Stomach (tissue), 9 donors: ENCODE measurements around the gene HNMT. TPM values are rescaled to one million over a fixed set of nuclear protein-coding genes. Genes with fewer than 3 reads are reported as not detected.

Source experiments
- DNase-seq, 2 donors: peaks; one replicate each; pipeline versions ENCODE4 v3.0.0 to v3.0.0-alpha.2; 2013 to 2019
- H3K27ac ChIP-seq, 5 donors: fragments of 200-600 bp in 4 of 5; sonication (generic) in 4 of 5; one replicate each; pipeline ENCODE4 v1.5.1; 2013 to 2019; ENCODE audit warnings: mild to moderate bottlenecking in 1 of 5, moderate library complexity in 1 of 5
- H3K27me3 ChIP-seq, 3 donors: fragments of 200-600 bp; sonication (generic); one replicate each; pipeline ENCODE4 v1.5.1; 2017 to 2019; ENCODE audit warnings: mixed run types in 1 of 3
- H3K36me3 ChIP-seq, 4 donors: fragments of 200-600 bp; sonication (generic); 1 replicate in 3 of 4; 2 replicates in 1 of 4; pipeline ENCODE4 v1.5.1; 2016 to 2019
- H3K4me1 ChIP-seq, 4 donors: fragments of 200-600 bp; sonication (generic); one replicate each; pipeline ENCODE4 v1.5.1; 2016 to 2019
- H3K4me3 ChIP-seq, 4 donors: fragments of 200-600 bp; sonication (generic) in 3 of 4; one replicate each; pipeline ENCODE4 v1.5.1; 2016 to 2019; ENCODE audit warnings: mild to moderate bottlenecking in 1 of 4
- H3K9me3 ChIP-seq, 4 donors: fragments of 200-600 bp; sonication (generic); one replicate each; pipeline ENCODE4 v1.5.1; 2016 to 2019
- EP300 ChIP-seq: sonication (generic); formaldehyde crosslinking; IDR thresholded peaks from one replicate; pipeline ENCODE4 v1.6.1; 2017; ENCODE audit warnings: antibody characterized with exemption
- POLR2A ChIP-seq, 4 donors: fragments of 450-650 bp; IDR thresholded peaks; one replicate each; pipeline ENCODE4 v1.6.1; 2016; ENCODE audit warnings: antibody characterized with exemption in 4 of 4, control low read depth in 2 of 4, mild to moderate bottlenecking in 1 of 4, moderate library complexity in 1 of 4
- POLR2AphosphoS5 ChIP-seq, 3 donors: sonication (generic); formaldehyde crosslinking; IDR thresholded peaks; one replicate each; pipeline ENCODE4 v1.6.1; 2016; ENCODE audit warnings: antibody characterized with exemption in 3 of 3
- WGBS, 5 donors: extraction: QIAGEN DNeasy Blood & Tissue Kit in 3 of 5; methylation state at CpG; one replicate each; pipeline versions ENCODE4 v1.1.5 to v1.1.7; 2013 to 2018; 5-methylcytosine and 5-hydroxymethylcytosine counted together
- intact Hi-C: fragments of 100-400 bp; cut with DNase I; formaldehyde crosslinking; loops from one replicate; pipeline ENCODE4 v1.15.1; 2023; ENCODE audit warnings: low total_unique reads
- polyA plus RNA-seq, 3 donors: library from polyadenylated mRNA; stranded (reverse); fragments of 200-250 nt; gene quantifications; one replicate each; pipeline ENCODE4 v1.2.3, GENCODE V29; 2013
- total RNA-seq, 5 donors: library from RNA; depleted of rRNA; stranded (reverse); fragments of >200 nt; gene quantifications; one replicate each; pipeline versions ENCODE4 v1.1.0 to v1.2.3, GENCODE V29; 2014 to 2016
- TF ChIP-seq, protein P1 (sequence below), 7 experiments: fragments of 450-650 bp in 4 of 7; fragments of 200-600 bp in 3 of 7; sonication (generic) in 3 of 7; IDR thresholded peaks; one replicate each; pipeline ENCODE4 v1.5.1; 2016 to 2019; ENCODE audit warnings: antibody characterized with exemption in 7 of 7, control low read depth in 2 of 7, mild to moderate bottlenecking in 1 of 7
- donor health status: healthy with polysubstance abuse.
- donor health status: Bipolar disorder and iron deficiency.
- donor health status: healthy.

Gene HNMT
- total and polyA plus RNA-seq, 8 donors, result 11.2 to 145 (median 44.7) TPM

DNA sequence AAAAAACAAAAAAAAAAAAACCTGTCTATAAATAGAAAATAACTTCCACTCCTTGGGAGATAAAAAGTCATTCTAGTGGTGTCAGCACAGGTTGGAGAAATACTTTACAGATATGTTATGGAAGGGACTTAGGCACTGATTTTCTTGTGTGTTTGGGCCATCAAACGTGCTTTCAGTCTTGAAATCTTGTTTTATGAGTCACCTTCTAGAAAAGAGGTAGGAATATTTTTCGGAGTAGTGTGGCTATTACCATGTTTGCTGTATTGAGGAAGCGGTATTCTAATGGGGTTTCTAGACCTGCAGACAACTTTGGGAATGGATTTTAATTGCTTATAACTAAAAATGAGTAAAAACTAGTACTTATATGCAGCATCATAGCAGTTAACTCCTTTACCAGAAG, 12.0 kb downstream of the HNMT start:
- Histone ChIP-seq H3K27ac (peak overlapping the region; percentile 71 to 92 (median 83)), H3K4me3 (no peak overlapping the region), H3K4me1 (peaks cover 0 to 48% (median 21%) of the 10 kb centered on the region in 4 donors), H3K36me3 (peaks cover 0 to 17% (median 6%) of the 10 kb centered on the region in 4 donors), H3K9me3 (no peaks in the 10 kb centered on the region), H3K27me3 (no peaks in the 10 kb centered on the region)
- DNase-seq, result no peak
- TF ChIP-seq POLR2A (IDR thresholded peaks at IDR 0.05), result no peak
- no peak for TF ChIP-seq EP300
- TF ChIP-seq, protein P1, sequence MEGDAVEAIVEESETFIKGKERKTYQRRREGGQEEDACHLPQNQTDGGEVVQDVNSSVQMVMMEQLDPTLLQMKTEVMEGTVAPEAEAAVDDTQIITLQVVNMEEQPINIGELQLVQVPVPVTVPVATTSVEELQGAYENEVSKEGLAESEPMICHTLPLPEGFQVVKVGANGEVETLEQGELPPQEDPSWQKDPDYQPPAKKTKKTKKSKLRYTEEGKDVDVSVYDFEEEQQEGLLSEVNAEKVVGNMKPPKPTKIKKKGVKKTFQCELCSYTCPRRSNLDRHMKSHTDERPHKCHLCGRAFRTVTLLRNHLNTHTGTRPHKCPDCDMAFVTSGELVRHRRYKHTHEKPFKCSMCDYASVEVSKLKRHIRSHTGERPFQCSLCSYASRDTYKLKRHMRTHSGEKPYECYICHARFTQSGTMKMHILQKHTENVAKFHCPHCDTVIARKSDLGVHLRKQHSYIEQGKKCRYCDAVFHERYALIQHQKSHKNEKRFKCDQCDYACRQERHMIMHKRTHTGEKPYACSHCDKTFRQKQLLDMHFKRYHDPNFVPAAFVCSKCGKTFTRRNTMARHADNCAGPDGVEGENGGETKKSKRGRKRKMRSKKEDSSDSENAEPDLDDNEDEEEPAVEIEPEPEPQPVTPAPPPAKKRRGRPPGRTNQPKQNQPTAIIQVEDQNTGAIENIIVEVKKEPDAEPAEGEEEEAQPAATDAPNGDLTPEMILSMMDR (IDR thresholded peaks at IDR 0.05), result no peak
- no peak for TF ChIP-seq POLR2AphosphoS5 (IDR thresholded peaks at IDR 0.05)
- intact Hi-C loops, result no loop called here
- WGBS, 5 donors, result 69 to 78% (median 72%) methylated on average over 3 of the region's 3 CpGs

DNA sequence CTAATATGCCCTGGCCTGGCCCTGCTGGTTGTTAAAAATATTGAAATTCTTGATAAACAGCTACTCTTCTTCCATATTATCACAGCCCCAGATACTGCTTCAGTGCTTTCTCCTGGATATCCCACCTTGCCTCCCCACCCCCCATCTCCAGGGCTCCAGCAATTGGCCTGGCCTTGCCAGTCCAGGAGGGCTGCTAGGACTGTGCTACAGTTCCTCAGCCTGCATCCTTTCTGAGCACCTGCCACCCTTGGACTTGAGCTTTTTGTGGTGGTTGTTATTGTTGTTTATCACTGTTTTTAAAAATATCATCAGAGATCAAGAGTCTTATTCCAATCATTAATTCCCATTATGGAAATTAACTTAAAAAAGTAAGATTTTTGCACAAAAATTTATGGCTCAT, 13.5 kb downstream of the HNMT start:
- no peak overlapping the region for H3K4me3 ChIP-seq
- H3K9me3 ChIP-seq, result no peaks in the 10 kb centered on the region
- H3K36me3 ChIP-seq, result peaks cover 0 to 17% (median 16%) of the 10 kb centered on the region in 4 donors
- TF ChIP-seq EP300 (no peak), POLR2AphosphoS5 (IDR thresholded peaks at IDR 0.05) (no peak)
- TF ChIP-seq, protein P1 (IDR thresholded peaks at IDR 0.05), result no peak
- no peak overlapping the region for H3K27ac ChIP-seq
- H3K4me1 ChIP-seq, result peaks cover 0 to 48% (median 20%) of the 10 kb centered on the region in 4 donors
- no peaks in the 10 kb centered on the region for H3K27me3 ChIP-seq
- intact Hi-C loops, result no loop called here
- no peak for DNase-seq

DNA sequence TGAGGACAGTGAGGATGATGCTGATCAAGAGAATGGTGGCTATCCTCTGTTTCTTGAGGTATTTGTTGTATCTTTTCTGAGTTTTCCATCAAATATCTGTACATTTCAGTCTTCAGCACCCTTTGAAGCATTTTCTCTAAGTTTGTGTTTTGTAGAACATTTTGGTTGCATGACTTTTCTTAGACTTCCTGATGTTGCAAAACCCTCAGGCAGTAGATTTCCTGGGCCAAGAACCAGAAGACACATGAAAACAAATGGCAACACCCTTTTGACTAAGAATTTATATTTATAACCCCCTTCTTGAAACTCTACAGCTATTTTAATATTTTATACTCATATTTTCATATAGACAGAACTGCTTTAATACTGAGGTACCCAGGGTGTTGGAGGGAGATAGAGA, 16.2 kb downstream of the HNMT start:
- H3K4me3 ChIP-seq, result no peak overlapping the region
- no peaks in the 10 kb centered on the region for H3K27me3 ChIP-seq
- DNase-seq, result no peak
- no peaks in the 10 kb centered on the region for H3K9me3 ChIP-seq
- peaks cover 0 to 28% (median 13%) of the 10 kb centered on the region in 4 donors for H3K4me1 ChIP-seq
- intact Hi-C loops, result no loop called here
- TF ChIP-seq EP300 (no peak), POLR2A (IDR thresholded peaks at IDR 0.05) (no peak), POLR2AphosphoS5 (IDR thresholded peaks at IDR 0.05) (no peak)
- TF ChIP-seq, protein P1 (IDR thresholded peaks at IDR 0.05), result no peak
- no peak overlapping the region for H3K27ac ChIP-seq
- peaks cover 0 to 19% (median 15%) of the 10 kb centered on the region in 4 donors for H3K36me3 ChIP-seq

- H3K27me3 ChIP-seq, result no peaks in the 10 kb centered on the region
- H3K27ac ChIP-seq, result no peak overlapping the region
- peaks cover 0 to 19% (median 16%) of the 10 kb centered on the region in 4 donors for H3K36me3 ChIP-seq
- H3K9me3 ChIP-seq, result no peaks in the 10 kb centered on the region
- TF ChIP-seq EP300, result no peak
- TF ChIP-seq, protein P1 (IDR thresholded peaks at IDR 0.05), result no peak
- no peak for TF ChIP-seq POLR2A (IDR thresholded peaks at IDR 0.05)
- no peak for TF ChIP-seq POLR2AphosphoS5 (IDR thresholded peaks at IDR 0.05)
- H3K4me3 ChIP-seq, result no peak overlapping the region
- DNase-seq, result no peak
- peaks cover 0 to 25% (median 11%) of the 10 kb centered on the region in 4 donors for H3K4me1 ChIP-seq
- WGBS, 5 donors, result 88 to 94% (median 90%) methylated on average over 11 of the region's 11 CpGs
- intact Hi-C loops, result no loop called here
These were observed 16.9 kb downstream of the HNMT start for GRCh38 chr2:137981112-137981656.
